Measurements from ENCODE around the gene KRTAP16-1.

KRTAP16-1 gene

GRCh38 chr17:41315814-41316445, 6.8 kb upstream of the KRTAP16-1 start:
- Histone ChIP-seq H3K36me3 (ENCODE audit: insufficient read depth) (no peaks in the 10 kb centered on the region), H4K20me1 (ENCODE audit: insufficient read depth) (no peaks in the 10 kb centered on the region)

GRCh38 chr17:41315204-41315794, 6.2 kb upstream of the KRTAP16-1 start, which contains the start of gene KRTAP17-1:
TSS of gene KRTAP17-1 (minus strand) at chr17:41315710. CDS start at chr17:41315650, 60 bp downstream.
- H2AFZ ChIP-seq (ENCODE audit: low read depth) = no peak within 1 kb of the TSS
- no peak within 1 kb of the TSS for H3K27ac ChIP-seq
- H3K36me3 ChIP-seq (ENCODE audit: insufficient read depth) = no peaks in the 10 kb centered on the region
- no peak within 1 kb of the TSS for H3K9ac ChIP-seq
- H3K4me3 ChIP-seq (IDR thresholded peaks at IDR 0.05; ENCODE audit: insufficient read depth, low read depth, low read length) = no peak within 1 kb of the TSS
- H3K27me3 ChIP-seq (ENCODE audit: insufficient read depth, low read depth) = no peaks in the 10 kb centered on the region
- no peaks in the 10 kb centered on the region for H3K79me2 ChIP-seq (ENCODE audit: insufficient read depth, low read depth)
- H4K20me1 ChIP-seq (ENCODE audit: insufficient read depth) = no peaks in the 10 kb centered on the region
- TF ChIP-seq CTCF (conservative IDR thresholded peaks at IDR 0.05; ENCODE audit: low read depth, low read length) = no peak
- no peak within 1 kb of the TSS for H3K4me2 ChIP-seq
- H3K4me1 ChIP-seq (ENCODE audit: low read depth, poor library complexity, severe bottlenecking) = no peaks in the 10 kb centered on the region

More at GRCh38 chr17:41315814-41316445, 6.8 kb upstream of the KRTAP16-1 start:
- H3K4me3 ChIP-seq (IDR thresholded peaks at IDR 0.05; ENCODE audit: insufficient read depth, low read depth, low read length) = no peak overlapping the region
- H3K79me2 ChIP-seq (ENCODE audit: insufficient read depth, low read depth) = no peaks in the 10 kb centered on the region
- H3K4me2 ChIP-seq = no peak overlapping the region
- no peak for TF ChIP-seq CTCF (conservative IDR thresholded peaks at IDR 0.05; ENCODE audit: low read depth, low read length)
- H2AFZ ChIP-seq (ENCODE audit: low read depth) = no peak overlapping the region
- no peak overlapping the region for H3K9ac ChIP-seq
- no peaks in the 10 kb centered on the region for H3K27me3 ChIP-seq (ENCODE audit: insufficient read depth, low read depth)
- no peaks in the 10 kb centered on the region for H3K4me1 ChIP-seq (ENCODE audit: low read depth, poor library complexity, severe bottlenecking)
- H3K27ac ChIP-seq = no peak overlapping the region

GRCh38 chr17:41311111-41311510, 2.0 kb upstream of the KRTAP16-1 start:
- no peak overlapping the region for H3K27ac ChIP-seq
- peaks cover 10% of the 10 kb centered on the region for H3K4me1 ChIP-seq (ENCODE audit: low read depth, poor library complexity, severe bottlenecking)
- H3K79me2 ChIP-seq (ENCODE audit: insufficient read depth, low read depth) = no peaks in the 10 kb centered on the region
- H3K36me3 ChIP-seq (ENCODE audit: insufficient read depth) = no peaks in the 10 kb centered on the region
- no peaks in the 10 kb centered on the region for H4K20me1 ChIP-seq (ENCODE audit: insufficient read depth)
- no peak overlapping the region for H3K4me3 ChIP-seq (IDR thresholded peaks at IDR 0.05; ENCODE audit: insufficient read depth, low read depth, low read length)
- no peak overlapping the region for H3K4me2 ChIP-seq
- no peak for TF ChIP-seq CTCF (conservative IDR thresholded peaks at IDR 0.05; ENCODE audit: low read depth, low read length)
- H2AFZ ChIP-seq (ENCODE audit: low read depth) = no peak overlapping the region
- no peaks in the 10 kb centered on the region for H3K27me3 ChIP-seq (ENCODE audit: insufficient read depth, low read depth)
- H3K9ac ChIP-seq = no peak overlapping the region

GRCh38 chr17:41308251-41308917, 725 bp downstream of the KRTAP16-1 start:
- Histone ChIP-seq H2AFZ (ENCODE audit: low read depth) (peak overlapping the region; percentile 48; the same call in 1 of the 2 replicates), H4K20me1 (ENCODE audit: insufficient read depth) (no peaks in the 10 kb centered on the region), H3K79me2 (ENCODE audit: insufficient read depth, low read depth) (no peaks in the 10 kb centered on the region), H3K9ac (no peak overlapping the region), H3K27me3 (ENCODE audit: insufficient read depth, low read depth) (no peaks in the 10 kb centered on the region), H3K4me1 (ENCODE audit: low read depth, poor library complexity, severe bottlenecking) (peaks cover 10% of the 10 kb centered on the region), H3K27ac (no peak overlapping the region), H3K4me2 (peak overlapping the region; percentile 25; the same call in 1 of the 2 replicates), H3K4me3 (IDR thresholded peaks at IDR 0.05; ENCODE audit: insufficient read depth, low read depth, low read length) (no peak overlapping the region), H3K36me3 (ENCODE audit: insufficient read depth) (no peaks in the 10 kb centered on the region)
- no peak for TF ChIP-seq CTCF (conservative IDR thresholded peaks at IDR 0.05; ENCODE audit: low read depth, low read length)
